HFF-Myc (cell line): ENCODE measurements around the gene FRY.

Experiments used
- DNase-seq: peaks from one replicate; pipeline ENCODE4 v3.0.0-alpha.2; 2011; ENCODE audit warnings: low read depth; ENCODE audit errors: extremely low read depth
- H3K4me3 ChIP-seq: replicated peaks from 2 replicates; pipeline ENCODE4 v1.5.1; 2011; ENCODE audit warnings: low read depth, mild to moderate bottlenecking, control low read depth, low read length
- TF ChIP-seq, protein P1 (sequence below): IDR thresholded peaks from 2 replicates; pipeline ENCODE4 v1.5.1; 2012; ENCODE audit warnings: mild to moderate bottlenecking, low read depth, low read length, control low read depth; ENCODE audit errors: missing control alignments

The FRY gene

DNA sequence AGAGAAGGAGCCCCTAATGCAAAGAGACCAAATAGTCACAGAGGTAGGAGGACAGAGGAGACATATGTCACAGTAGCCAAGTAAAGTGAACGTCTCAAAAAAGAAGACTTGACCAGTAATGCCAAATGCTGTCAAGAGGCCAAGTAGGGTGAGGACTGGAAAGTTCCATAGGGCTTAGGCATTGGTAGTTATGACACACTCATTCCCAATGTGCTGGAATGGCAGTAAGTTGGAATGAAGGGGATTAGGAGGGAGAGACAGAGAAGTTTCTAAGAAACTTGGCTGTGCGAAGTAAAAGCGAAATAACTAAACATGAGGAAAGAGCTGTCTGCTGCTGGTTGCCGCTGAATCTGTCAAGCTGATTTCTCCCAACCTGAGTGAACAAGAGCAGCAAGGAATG is 14.9 kb upstream of the FRY start:
- TF ChIP-seq, protein P1, sequence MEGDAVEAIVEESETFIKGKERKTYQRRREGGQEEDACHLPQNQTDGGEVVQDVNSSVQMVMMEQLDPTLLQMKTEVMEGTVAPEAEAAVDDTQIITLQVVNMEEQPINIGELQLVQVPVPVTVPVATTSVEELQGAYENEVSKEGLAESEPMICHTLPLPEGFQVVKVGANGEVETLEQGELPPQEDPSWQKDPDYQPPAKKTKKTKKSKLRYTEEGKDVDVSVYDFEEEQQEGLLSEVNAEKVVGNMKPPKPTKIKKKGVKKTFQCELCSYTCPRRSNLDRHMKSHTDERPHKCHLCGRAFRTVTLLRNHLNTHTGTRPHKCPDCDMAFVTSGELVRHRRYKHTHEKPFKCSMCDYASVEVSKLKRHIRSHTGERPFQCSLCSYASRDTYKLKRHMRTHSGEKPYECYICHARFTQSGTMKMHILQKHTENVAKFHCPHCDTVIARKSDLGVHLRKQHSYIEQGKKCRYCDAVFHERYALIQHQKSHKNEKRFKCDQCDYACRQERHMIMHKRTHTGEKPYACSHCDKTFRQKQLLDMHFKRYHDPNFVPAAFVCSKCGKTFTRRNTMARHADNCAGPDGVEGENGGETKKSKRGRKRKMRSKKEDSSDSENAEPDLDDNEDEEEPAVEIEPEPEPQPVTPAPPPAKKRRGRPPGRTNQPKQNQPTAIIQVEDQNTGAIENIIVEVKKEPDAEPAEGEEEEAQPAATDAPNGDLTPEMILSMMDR, result no peak
- no peak overlapping the region for H3K4me3 ChIP-seq
- DNase-seq, result no peak

DNA sequence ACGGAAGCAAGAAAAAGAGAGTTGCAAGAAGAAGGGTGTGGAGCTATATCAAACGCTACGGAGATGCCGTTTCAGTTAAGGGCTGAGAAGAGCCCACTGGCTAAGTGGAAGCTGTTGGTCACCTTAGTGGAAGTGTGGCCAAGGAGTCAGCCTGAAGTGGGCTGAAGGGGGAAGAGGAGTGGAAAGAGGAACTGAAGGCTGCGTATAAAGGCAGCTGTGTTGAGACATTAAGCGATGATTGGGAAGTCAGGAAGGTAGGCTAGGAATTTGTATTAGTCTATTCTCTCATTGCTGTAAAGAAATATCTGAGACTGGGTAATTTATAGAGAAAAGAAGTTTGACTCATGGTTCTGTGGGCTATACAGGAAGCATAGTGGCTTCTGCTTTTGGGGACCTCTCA is 14.1 kb upstream of the FRY start:
- H3K4me3 ChIP-seq, result no peak overlapping the region
- DNase-seq, result no peak

DNA sequence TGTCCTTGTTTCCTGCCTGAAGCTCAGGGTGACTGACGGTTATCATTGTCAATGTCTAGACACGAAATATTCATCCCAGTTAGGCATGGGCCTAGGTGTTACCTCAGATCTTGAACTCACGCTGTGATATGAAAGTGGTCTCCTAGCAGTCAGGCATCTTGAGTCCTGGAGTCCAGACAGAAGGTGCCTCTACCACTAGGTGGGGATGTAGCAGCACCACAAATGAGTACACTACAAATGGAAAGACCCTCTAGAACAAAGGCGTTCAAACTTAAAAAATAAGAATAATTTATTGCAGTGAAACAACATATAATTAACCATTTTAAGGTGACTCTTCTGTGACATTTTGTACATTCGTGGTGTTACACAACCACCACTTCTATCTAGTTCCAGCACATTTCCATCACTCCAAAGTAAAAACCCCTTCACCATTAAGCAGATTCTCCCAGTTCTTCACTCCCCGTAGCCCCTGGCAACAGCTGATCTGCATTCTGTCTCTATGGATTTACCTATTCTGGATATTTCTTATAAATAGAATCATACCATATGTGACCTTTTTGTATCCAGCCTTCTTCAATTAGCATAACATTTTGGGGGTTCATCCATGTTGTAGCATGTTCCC is 11.9 kb upstream of the FRY start:
- no peak overlapping the region for H3K4me3 ChIP-seq
- peak; percentile 42 for DNase-seq
- TF ChIP-seq, protein P1, result peak; percentile 91

More for the DNA sequence above, 14.1 kb upstream of the FRY start:
- TF ChIP-seq, protein P1, result no peak

DNA sequence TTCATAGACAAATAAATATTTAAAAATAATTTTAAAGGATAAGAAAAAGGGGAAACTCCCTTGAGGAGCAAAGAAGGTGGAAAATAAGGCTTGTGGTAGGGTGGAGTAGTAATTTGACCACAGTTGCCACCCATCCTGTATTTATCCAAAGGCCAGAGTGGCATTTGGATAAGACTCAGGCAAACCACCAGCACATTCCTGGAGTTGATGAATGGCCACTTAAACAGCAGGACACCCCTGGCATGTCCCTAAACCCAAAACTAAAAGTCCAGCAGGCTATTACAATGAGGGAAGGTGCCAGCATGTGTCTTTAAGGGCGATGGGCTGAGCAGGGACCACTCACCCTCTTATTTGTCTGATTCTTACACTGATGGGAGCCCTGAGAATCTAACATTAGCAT is 9.8 kb upstream of the FRY start:
- DNase-seq, result no peak
- no peak overlapping the region for H3K4me3 ChIP-seq
- TF ChIP-seq, protein P1, result no peak

DNA sequence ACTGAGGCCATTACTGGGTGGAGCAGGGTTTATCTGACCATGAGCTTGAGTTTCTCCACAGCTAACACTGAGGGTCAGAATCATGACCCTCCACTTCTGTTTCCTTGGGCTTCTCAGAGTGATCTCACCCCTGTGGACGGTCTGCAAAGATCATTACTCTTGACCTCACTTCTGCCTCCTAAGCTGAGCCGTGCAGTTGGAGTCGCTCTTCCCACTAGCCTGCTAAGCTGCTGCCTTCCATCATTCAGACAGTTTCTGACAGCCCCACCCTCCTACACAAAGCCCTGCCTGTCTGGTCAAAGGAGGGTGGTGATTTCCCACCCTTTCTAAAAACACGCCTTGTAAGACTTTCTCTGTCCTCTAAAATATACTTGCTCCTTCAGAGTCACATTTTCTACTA is 9.3 kb upstream of the FRY start:
- H3K4me3 ChIP-seq, result no peak overlapping the region
- DNase-seq, result no peak
- TF ChIP-seq, protein P1, result no peak

DNA sequence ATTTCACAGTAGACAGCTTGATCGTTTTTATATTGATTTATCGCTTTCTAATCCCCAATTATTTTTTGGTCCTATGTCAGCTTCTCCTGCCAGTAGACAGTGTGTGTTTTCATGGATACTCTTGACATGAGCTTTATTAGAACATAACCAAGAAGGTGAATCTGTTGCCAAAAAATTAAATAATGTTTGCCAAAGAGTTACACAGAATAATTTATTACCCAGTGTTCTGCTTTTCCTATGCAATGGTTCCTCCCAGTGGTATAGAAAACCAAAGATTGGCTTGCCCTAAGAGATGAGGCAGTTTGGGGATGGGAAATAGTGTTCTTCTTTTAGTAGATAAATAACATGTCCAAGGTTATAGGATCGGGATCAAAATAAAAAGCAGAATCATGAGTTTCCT is 8.5 kb upstream of the FRY start:
- no peak overlapping the region for H3K4me3 ChIP-seq
- TF ChIP-seq, protein P1, result no peak
- DNase-seq, result no peak

DNA sequence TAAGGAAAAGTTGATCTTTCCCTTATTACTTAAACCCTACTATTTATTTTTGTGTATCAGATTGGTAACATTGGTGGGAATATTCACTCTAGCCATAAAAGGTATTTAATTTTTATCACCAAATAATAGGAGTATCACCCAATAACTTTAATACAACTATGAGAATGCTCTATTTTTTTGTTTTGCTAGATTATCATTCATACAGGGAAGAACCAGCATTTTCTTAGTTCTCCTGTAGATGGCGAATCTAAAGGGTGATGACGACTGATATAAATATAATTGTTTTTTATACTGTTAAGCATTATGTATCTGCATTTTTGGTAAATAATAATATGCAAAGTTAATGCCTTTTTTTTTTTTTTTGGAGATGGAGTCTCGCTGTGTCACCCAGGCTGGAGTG is 7.9 kb upstream of the FRY start:
- TF ChIP-seq, protein P1, result peak; percentile 12
- H3K4me3 ChIP-seq, result no peak overlapping the region
- DNase-seq, result no peak
